ENCODE data around the gene TAPBP. TPM values are rescaled to one million over a fixed set of nuclear protein-coding genes. Genes with fewer than 3 reads are reported as not detected.

TAPBP gene
- total and polyA plus RNA-seq, 9 of the 15 experiments (the other 6 are each of a cell fraction or from before 2014, with no cell fraction given): 5.6 to 74.0 (median 22.3) TPM

GRCh38 chr6:33344701-33345697, 31.1 kb upstream of the TAPBP start (continued):
- TF ChIP-seq C11orf30 (IDR thresholded peaks at IDR 0.05; ENCODE audit: low read depth) (no peak), NR2C2 (CRISPR knock-in tag; IDR thresholded peaks at IDR 0.05) (no peak), NR2C2 (tag; IDR thresholded peaks at IDR 0.05) (no peak; the same call in 1 of the 2 replicates), SMARCB1 (IDR thresholded peaks at IDR 0.05; ENCODE audit: insufficient read length, low read depth) (no peak), MAFK (IDR thresholded peaks at IDR 0.05; ENCODE audit: low read length) (no peak; the same call in none of the 2 replicates), NFYB (IDR thresholded peaks at IDR 0.05; ENCODE audit: extremely low read depth, insufficient read length) (no peak), GTF2E2 (tag; IDR thresholded peaks at IDR 0.05) (no peak), BCOR (IDR thresholded peaks at IDR 0.05) (0 out of 2 replicates have a peak, but pooled peaks have one; percentile 40), MAZ (CRISPR knock-in tag; conservative IDR thresholded peaks at IDR 0.05 in 1 of 2, IDR thresholded peaks at IDR 0.05 in 1 of 2) (peak; percentile 23 to 84; a peak in 2 of 4 replicates), ZNF311 (CRISPR knock-in tag; IDR thresholded peaks at IDR 0.05) (no peak), MIER1 (IDR thresholded peaks at IDR 0.05; ENCODE audit: low read depth) (no peak), ZNF12 (CRISPR knock-in tag; IDR thresholded peaks at IDR 0.05) (no peak), ARID2 (IDR thresholded peaks at IDR 0.05) (no peak; the same call in 1 of the 2 replicates), MYC (IDR thresholded peaks at IDR 0.05; ENCODE audit: low read depth, low read length) (peak; percentile 27; the same call in 1 of the 2 replicates), MYC (CRISPR knock-in tag; IDR thresholded peaks at IDR 0.05; ENCODE audit: borderline replicate concordance, low read depth) (no peak), TOE1 (IDR thresholded peaks at IDR 0.05; ENCODE audit: borderline replicate concordance) (0 out of 2 replicates have a peak, but pooled peaks have one; percentile 41), TOE1 (CRISPR knock-in tag; IDR thresholded peaks at IDR 0.05; ENCODE audit: borderline replicate concordance, low read depth) (no peak), DDX20 (tag; IDR thresholded peaks at IDR 0.05; ENCODE audit: low read depth) (no peak), TBP (optimal IDR thresholded peaks at IDR 0.05; ENCODE audit: low read depth, low read length) (no peak), ZNF583 (CRISPR knock-in tag; IDR thresholded peaks at IDR 0.05) (no peak), SRSF1 (IDR thresholded peaks at IDR 0.05; ENCODE audit: low read depth, low read length) (no peak)
- TF ChIP-seq, protein P1, sequence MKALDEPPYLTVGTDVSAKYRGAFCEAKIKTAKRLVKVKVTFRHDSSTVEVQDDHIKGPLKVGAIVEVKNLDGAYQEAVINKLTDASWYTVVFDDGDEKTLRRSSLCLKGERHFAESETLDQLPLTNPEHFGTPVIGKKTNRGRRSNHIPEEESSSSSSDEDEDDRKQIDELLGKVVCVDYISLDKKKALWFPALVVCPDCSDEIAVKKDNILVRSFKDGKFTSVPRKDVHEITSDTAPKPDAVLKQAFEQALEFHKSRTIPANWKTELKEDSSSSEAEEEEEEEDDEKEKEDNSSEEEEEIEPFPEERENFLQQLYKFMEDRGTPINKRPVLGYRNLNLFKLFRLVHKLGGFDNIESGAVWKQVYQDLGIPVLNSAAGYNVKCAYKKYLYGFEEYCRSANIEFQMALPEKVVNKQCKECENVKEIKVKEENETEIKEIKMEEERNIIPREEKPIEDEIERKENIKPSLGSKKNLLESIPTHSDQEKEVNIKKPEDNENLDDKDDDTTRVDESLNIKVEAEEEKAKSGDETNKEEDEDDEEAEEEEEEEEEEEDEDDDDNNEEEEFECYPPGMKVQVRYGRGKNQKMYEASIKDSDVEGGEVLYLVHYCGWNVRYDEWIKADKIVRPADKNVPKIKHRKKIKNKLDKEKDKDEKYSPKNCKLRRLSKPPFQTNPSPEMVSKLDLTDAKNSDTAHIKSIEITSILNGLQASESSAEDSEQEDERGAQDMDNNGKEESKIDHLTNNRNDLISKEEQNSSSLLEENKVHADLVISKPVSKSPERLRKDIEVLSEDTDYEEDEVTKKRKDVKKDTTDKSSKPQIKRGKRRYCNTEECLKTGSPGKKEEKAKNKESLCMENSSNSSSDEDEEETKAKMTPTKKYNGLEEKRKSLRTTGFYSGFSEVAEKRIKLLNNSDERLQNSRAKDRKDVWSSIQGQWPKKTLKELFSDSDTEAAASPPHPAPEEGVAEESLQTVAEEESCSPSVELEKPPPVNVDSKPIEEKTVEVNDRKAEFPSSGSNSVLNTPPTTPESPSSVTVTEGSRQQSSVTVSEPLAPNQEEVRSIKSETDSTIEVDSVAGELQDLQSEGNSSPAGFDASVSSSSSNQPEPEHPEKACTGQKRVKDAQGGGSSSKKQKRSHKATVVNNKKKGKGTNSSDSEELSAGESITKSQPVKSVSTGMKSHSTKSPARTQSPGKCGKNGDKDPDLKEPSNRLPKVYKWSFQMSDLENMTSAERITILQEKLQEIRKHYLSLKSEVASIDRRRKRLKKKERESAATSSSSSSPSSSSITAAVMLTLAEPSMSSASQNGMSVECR (CRISPR knock-in tag; IDR thresholded peaks at IDR 0.05): peak; percentile 66
- TF ChIP-seq, protein P2, sequence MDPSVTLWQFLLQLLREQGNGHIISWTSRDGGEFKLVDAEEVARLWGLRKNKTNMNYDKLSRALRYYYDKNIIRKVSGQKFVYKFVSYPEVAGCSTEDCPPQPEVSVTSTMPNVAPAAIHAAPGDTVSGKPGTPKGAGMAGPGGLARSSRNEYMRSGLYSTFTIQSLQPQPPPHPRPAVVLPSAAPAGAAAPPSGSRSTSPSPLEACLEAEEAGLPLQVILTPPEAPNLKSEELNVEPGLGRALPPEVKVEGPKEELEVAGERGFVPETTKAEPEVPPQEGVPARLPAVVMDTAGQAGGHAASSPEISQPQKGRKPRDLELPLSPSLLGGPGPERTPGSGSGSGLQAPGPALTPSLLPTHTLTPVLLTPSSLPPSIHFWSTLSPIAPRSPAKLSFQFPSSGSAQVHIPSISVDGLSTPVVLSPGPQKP (CRISPR knock-in tag; IDR thresholded peaks at IDR 0.05): no peak

Data from K562 (cell line).